HG03565 (cell line): ENCODE measurements around the gene PCDH9.

Experiments
- ATAC-seq: cut with Tn5 transposase; IDR thresholded peaks from one replicate; pipeline ENCODE4 v1.9.1; 2021; ENCODE audit warnings: mild to moderate bottlenecking, moderate library complexity; ENCODE audit not compliant: unreplicated experiment

PCDH9 gene

GRCh38 chr13:67048821-67049150 lies 181.3 kb downstream of the PCDH9 start:
- ATAC-seq: no peak

- ATAC-seq: peak; percentile 94
These were observed 181.9 kb downstream of the PCDH9 start for GRCh38 chr13:67048084-67048820.

GRCh38 chr13:67045357-67045756 lies 184.8 kb downstream of the PCDH9 start:
- ATAC-seq: no peak

GRCh38 chr13:67043901-67044300 lies 186.2 kb downstream of the PCDH9 start:
- no peak for ATAC-seq

GRCh38 chr13:67042556-67042955 lies 187.6 kb downstream of the PCDH9 start:
- no peak for ATAC-seq

GRCh38 chr13:67036699-67037457 lies 193.3 kb downstream of the PCDH9 start:
- no peak for ATAC-seq

- ATAC-seq: no peak
These were observed 197.0 kb downstream of the PCDH9 start for GRCh38 chr13:67033170-67033569.

- ATAC-seq: no peak
These were observed 206.8 kb downstream of the PCDH9 start for GRCh38 chr13:67023130-67023876.

- ATAC-seq: no peak
These were observed 211.4 kb downstream of the PCDH9 start for GRCh38 chr13:67018775-67019174.

- no peak for ATAC-seq
These were observed 212.9 kb downstream of the PCDH9 start for GRCh38 chr13:67017276-67017675.

GRCh38 chr13:67015976-67016600 lies 214.0 kb downstream of the PCDH9 start:
- ATAC-seq: no peak

GRCh38 chr13:67014399-67014798 lies 215.7 kb downstream of the PCDH9 start:
- ATAC-seq: no peak

- ATAC-seq: no peak
These were observed 216.4 kb downstream of the PCDH9 start for GRCh38 chr13:67013709-67014108.

- ATAC-seq: no peak
These were observed 222.0 kb downstream of the PCDH9 start for GRCh38 chr13:67008075-67008668.

GRCh38 chr13:67004511-67004910 lies 225.6 kb downstream of the PCDH9 start:
- ATAC-seq: no peak

- ATAC-seq: no peak
These were observed 226.4 kb downstream of the PCDH9 start for GRCh38 chr13:67003743-67004142.

- ATAC-seq: no peak
These were observed 228.8 kb downstream of the PCDH9 start for GRCh38 chr13:67001363-67001762.

- no peak for ATAC-seq
These were observed 233.6 kb downstream of the PCDH9 start for GRCh38 chr13:66996503-66996902.

GRCh38 chr13:66995203-66995611 lies 234.9 kb downstream of the PCDH9 start:
- peak; percentile 70 for ATAC-seq

GRCh38 chr13:66994517-66995202 lies 235.5 kb downstream of the PCDH9 start:
- peak; percentile 19 for ATAC-seq
